Kidney tubule cell (primary cell): ENCODE measurements around the gene RFC4.
A peak's percentile ranks its signal among the peaks of the same experiment; 100 is the strongest.

Source experiments
- DNase-seq: peaks from one replicate; pipeline ENCODE4 v3.0.0-alpha.2; 2018; ENCODE audit warnings: low spot score

Gene RFC4

GRCh38 chr3:186787642-186788481 is 18.4 kb downstream of the RFC4 start:
- DNase-seq: peak; percentile 8

GRCh38 chr3:186786922-186787321 is 19.4 kb downstream of the RFC4 start:
- DNase-seq: peak; percentile 11

GRCh38 chr3:186785495-186786018 is 20.7 kb downstream of the RFC4 start:
- DNase-seq: no peak

- DNase-seq: peak; percentile 8
Observed at GRCh38 chr3:186784820-186785494, 21.3 kb downstream of the RFC4 start.

- DNase-seq: peak; percentile 75
Observed at GRCh38 chr3:186783731-186784515, 22.4 kb downstream of the RFC4 start.

DNA sequence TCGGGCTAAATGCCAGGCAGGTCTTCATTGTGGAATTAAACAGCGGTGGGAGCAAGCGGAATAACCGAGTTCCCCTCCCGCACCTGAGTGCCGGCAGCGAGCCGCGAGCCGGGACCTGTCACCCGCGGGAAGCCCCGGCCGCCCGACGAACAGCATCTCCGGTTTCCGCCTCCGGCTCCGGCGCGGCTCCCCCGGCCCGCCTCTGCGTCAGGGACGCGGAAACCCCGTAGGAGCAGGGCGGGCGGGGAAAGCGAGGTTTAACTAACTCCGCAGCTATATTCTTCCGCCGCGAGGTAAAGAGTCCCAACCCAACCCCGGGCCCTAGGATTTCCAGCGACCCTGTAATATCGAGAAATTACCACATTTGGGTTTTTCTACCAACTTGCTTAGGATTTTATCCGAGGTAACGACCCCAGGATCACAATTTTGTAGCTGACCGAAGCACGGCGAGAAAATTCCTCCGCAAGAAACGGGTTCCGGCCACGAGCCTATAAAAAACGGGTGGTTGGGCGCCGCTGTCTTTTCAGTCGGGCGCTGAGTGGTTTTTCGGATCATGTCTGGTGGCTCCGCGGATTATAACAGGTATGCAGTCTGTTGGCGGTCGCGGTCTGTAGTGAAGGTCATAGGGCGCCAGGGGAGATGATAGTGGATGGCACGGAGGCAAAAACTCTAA is 23.1 kb downstream of the RFC4 start, which contains the start of gene EIF4A2:
EIF4A2 (plus strand) TSS at position 520 of the 673 bp plus-strand sequence; CDS start at position 554, 34 bp downstream.
- DNase-seq: peak; percentile 94

DNA sequence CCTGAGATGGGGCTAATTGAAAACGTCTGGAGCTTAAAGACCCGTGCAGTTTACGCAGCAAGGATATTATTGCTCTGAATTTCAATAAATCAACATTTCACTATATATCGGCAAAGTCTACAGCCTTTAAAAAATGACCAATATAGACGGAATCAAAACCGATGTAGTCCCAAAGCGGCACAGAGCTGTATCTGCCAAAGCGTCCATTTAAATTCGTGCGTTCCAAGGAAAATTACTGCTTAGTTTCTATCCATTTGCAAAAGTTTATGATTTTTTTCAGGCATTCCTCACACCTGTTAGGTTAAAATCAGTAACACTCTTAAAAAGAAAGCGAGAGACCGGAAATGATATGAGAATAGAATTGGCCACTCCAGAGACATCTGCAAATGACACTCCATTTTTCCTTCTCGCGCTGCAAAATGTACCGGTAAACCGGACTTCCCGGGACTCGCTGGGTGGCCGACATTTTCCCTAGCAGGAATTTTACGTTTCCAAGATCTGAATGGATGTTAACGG is 23.7 kb downstream of the RFC4 start:
- DNase-seq: no peak

DNA sequence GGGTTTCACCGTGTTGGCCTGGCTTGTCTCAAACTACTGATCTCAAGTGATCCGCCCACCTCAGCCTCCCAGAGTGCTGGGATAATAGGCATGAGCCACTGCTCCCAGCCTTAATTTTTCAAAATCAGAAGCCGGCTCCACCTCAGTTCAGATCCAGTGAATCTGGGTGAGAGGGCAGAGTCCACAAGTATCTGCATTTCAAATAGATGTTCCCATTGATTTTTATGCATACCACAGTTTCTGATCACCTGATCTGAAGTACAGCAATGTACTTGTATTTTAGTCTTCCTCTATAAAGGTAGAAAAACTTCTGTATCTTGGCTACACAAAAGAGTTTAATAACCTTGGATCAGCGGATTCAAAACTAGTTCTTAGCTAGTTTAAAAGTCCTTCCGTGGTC is 27.1 kb downstream of the RFC4 start:
- no peak for DNase-seq

DNA sequence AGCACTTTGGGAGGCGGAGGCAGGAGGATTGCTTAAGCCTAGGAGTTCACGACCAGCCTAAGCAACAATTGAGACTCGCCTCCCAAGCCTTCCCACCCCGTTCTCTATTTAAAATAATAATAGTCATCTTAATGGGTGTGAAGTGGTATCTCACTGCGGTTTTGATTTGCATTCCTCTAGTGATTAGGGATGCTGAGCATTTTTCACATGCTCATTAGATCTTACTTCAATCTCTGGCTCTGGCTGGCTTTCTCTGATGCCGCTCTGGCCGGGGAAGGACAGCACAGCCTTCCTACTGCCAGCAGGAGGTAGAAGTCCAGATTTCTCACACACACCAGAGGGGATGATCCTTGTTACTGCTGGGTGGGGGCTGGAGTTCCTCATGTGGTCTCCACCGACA is 30.3 kb downstream of the RFC4 start:
- DNase-seq: no peak

DNA sequence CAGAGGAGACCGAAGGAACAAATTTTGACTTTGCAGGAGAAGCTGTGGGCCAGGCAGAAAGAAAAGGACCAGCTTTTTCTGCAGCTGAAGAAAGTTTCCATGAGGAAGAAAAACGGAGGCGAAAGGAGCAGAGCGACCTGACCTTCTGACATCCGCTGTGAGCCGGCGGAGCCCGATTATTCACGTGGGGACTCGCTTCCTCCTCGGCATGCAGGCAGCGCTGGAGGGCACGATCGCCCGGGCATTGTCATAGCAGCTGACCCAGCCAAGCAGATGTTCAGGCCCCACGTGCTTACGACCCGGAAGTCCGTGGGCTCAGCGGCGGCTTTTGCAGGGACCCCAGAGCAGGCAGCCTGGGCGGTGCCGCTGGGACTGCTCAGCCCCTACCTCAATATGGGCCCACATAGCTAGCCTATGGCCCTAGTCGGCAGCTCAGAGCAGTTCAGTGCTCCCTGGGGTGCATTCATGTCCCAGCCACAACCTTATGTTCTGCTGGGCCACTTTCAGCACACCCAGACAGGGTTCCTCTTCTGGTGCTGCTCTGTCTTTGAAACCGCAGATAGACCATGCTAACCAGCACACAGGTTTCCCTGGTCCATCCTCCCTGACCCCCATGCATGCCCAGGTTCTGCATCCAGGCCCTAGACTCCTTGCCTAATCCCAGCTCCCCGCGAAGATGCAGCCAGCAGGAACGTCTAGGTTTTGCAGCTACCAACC is 33.4 kb downstream of the RFC4 start:
- DNase-seq: peak; percentile 63

DNA sequence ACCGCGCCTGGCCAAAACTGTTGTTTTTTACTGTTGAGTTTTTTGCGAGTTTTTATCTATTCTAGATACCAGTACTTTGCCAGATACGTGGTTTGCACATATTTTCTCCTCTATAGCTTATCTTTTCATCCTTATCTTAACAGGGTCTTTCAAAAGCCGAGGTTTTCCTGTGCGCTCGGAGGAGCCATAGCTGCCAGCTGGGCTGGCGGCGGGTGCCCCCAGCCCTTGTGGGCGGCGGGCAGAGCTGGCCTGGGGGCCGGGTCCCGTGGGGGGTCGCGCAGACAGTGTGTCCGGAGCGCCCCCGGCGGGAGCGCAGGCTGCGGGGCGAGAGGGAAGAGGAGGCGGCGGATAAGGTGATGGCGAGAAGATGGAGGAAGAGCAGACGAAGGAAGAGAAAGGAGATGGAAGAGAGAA is 34.0 kb downstream of the RFC4 start:
- DNase-seq: no peak

DNA sequence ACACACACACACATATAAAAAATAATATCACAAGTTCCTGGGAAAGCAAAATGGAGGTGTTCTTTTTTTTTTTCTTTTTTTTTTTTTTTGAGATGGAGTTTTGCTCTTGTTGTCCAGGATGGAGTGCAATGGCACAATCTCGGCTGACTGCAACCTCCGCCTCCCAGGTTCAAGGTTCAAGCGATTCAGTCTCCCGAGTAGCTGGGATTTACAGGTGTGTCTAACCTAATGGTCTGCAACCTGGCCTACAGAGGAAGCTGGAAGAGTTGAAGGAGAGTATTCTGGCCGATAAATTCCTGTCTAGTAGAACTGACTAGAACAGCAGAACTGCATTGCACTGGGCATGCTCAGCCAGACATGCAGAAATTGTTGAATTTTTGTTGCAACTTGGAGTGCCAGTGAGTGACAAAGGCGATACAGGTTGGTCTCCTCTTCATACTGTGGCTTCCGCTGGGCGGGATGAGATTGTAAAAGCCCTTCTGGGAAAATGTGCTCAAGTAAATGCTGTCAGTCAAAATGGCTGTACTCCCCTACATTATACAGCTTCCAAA is 45.3 kb downstream of the RFC4 start:
- DNase-seq: no peak

GRCh38 chr3:186760141-186760833 is 46.0 kb downstream of the RFC4 start:
- peak; percentile 98 for DNase-seq

- no peak for DNase-seq
Observed at GRCh38 chr3:186759231-186759930, 46.9 kb downstream of the RFC4 start.

DNA sequence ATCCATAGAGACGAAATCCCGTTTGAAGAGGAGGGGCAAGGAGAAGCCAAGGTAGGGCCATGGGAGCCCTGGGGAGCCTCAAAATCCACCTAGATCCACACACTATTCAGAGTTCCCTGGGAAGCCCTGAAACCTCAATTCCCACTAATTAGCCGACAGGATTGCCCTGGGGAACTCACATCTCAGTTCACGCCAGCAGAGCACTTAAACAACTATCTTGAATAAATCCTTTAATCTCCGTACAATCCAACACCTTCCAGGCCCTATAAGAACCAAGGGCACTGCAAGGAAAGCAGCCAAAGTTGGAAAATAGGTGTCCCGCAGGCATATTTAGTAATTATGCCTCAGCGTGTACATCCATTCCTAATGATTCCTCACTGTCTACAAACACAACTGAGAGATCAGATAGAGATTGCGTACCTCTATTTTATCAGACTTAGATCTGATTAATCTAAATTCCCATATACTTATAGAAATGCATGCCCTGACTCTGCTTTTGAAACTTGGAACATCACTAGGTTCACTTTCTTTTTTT is 48.5 kb downstream of the RFC4 start:
- DNase-seq: no peak

DNA sequence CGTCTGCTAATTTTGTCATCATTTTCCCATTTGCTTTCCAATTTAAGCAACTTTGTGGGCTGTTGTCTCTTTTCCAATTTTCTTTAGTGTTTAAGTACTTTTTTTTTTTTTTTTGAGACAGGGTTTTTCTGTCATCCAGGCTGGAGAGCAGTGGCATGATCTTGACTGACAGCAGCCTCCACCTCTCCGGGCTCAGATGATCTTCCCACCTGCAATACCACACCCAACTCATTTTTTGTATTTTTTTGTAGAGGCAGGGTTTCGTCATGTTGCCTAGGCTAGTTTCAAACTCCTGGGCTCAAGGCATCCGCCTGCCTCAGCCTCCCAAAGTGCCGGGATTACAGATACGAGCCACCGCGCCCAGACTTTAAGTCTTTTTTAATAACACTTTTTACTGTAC is 49.1 kb downstream of the RFC4 start:
- DNase-seq: no peak

GRCh38 chr3:186754871-186755270 is 51.4 kb downstream of the RFC4 start:
- DNase-seq: no peak

DNA sequence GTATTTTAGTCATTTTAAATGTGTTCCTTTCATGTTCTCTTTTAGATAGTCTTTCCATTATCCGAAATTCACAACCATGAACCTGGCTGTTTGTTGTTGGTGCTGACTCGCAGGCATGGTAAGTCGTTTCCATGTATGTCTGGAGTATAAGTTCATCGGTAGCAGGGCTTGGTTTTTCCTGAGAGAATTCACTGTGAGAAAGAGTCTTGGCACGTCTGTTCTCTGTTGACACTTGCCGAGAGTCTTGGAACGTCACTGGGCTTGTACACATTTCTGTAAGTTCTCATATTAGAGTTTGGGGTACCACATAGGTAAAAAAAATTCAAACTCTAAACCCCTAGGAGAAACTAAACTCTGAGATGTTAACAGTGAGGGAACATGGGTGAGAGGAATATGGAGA is 52.3 kb downstream of the RFC4 start:
- no peak for DNase-seq

GRCh38 chr3:186751480-186751879 is 54.8 kb downstream of the RFC4 start:
- no peak for DNase-seq
